ENCODE measurements around the gene AGAP6. TPM values are rescaled to one million over a fixed set of nuclear protein-coding genes. Genes with fewer than 3 reads are reported as not detected.

Gene AGAP6
- total RNA-seq (2022; extraction: Qiagen RNA extraction), result 6.5 to 9.6 TPM (median 8.1 TPM) in 5 replicates

DNA sequence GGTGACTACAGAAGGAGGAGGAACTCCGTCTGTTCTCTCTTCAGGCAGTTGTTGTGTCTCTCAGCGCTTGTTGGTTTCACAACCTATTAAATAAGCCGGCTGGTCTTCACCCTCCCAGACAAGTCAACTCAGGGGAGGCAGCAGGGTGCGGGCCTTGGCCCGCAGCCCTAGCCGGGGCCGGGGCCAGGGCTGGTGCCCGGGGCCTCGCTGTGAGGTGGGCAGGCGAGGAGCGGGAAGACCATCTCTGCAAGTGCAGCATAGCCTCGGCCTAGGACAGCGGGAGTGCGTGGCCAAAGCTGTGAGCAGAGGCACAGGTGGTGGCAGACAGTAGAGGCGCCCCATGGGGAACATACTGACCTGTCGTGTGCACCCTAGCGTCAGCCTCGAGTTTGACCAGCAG lies at the start of gene AGAP6:
TSS of gene AGAP6 (plus strand) at position 31 of the 400 bp plus-strand sequence. CDS start at position 341, 310 bp downstream.

DNA sequence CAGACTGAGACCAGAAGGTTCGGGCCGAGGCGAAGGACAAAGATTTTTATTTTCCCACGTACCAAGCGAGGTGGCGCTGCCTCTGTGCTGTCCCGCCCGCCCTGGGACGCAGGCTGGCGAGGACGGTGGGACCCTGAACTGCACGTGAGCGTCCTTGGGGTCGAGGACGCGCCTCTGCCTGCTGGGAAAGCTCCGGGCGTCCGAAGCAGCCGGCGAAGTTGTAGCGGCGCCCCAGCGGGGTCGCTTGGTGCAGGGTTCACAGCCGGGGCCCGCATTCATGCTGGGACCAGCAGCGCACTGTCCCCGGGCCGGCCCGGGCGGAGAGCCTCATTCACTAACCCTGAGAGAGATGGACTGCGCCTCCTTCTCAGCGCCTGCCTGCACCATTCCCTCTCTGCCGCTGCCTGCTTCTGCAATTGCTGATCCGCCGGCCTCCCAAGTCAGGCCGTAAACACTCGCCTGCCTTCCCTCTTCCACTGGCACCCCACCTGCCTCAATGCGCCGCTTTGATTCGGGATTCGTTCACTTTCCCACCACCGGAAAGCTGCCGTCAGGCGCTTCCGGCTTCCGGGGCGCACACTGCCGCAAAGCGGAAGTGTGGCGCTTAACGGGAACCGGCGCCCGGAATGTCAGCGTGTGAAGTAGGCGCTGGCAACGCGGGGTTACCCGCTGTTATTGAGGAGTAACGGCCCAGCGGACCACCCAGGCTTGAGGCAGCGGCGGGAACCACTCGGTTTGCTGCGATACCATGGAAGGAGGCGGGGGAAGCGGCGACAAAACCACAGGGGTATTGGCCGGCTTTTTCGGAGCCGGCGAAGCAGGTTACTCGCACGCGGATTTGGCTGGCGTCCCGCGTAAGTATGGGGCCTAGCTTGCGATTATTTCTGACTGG lies 46.5 kb upstream of the AGAP6 start, which contains the start of the genes PARG and TIMM23B:
TSS of gene PARG (minus strand) at position 581 of the 892 bp plus-strand sequence. CDS start at position 279, 302 bp downstream.
TSS of gene TIMM23B (plus strand) at position 607 of the 892 bp plus-strand sequence. CDS start at position 749, 142 bp downstream.

Other genes starting within 250 kb of the AGAP6 start
- 0.46 to 0.59 TPM (median 0.47 TPM) in 5 replicates for gene OGDHL, start 226.1 kb upstream of the AGAP6 start, total RNA-seq (2022; extraction: Qiagen RNA extraction)
- 16.5 to 21.7 TPM (median 18.6 TPM) in 5 replicates for gene PARG, start 46.4 kb upstream of the AGAP6 start, total RNA-seq (2022; extraction: Qiagen RNA extraction)
- gene TIMM23B, start 46.4 kb upstream of the AGAP6 start, total RNA-seq (2022; extraction: Qiagen RNA extraction), result 14.8 to 24.9 TPM (median 17.8 TPM) in 5 replicates
- 10.9 to 14.9 TPM (median 11.3 TPM) in 5 replicates for gene WASHC2A, start 79.5 kb downstream of the AGAP6 start, total RNA-seq (2022; extraction: Qiagen RNA extraction)

Data from A549 treated with AZD2906 at 1 μM for 4 hours (cell line).